ENCODE results near the gene MIPOL1. TPM values are rescaled to one million over a fixed set of nuclear protein-coding genes. Genes with fewer than 3 reads are reported as not detected.
"Not testable (repeated sequence)": the region's sequence is repeated elsewhere in the genome, so short reads cannot be mapped to it uniquely, and the experiment has no call there.

MIPOL1 gene
- total RNA-seq, 2 donors from 2014 or later, result 0.46 to 0.50 TPM

- DNase-seq (no peak), ATAC-seq (replicated peaks in 1 of 2) (no peak)
- peaks cover 7 to 8% of the 10 kb centered on the region in 2 donors for H3K9me3 Mint-ChIP-seq
- H3K4me3 Mint-ChIP-seq, result no peak overlapping the region
- H3K27ac Mint-ChIP-seq, result no peak overlapping the region
- H3K36me3 Mint-ChIP-seq (ENCODE audit: insufficient read depth in 2 of 2), result peaks cover 3 to 5% of the 10 kb centered on the region in 2 donors
- no peaks in the 10 kb centered on the region for H3K27me3 Mint-ChIP-seq (ENCODE audit: low read depth)
- H3K4me1 Mint-ChIP-seq (ENCODE audit: low read depth), result no peaks in the 10 kb centered on the region
Observed at GRCh38 chr14:37221073-37221472, 23.3 kb downstream of the MIPOL1 start.

DNA sequence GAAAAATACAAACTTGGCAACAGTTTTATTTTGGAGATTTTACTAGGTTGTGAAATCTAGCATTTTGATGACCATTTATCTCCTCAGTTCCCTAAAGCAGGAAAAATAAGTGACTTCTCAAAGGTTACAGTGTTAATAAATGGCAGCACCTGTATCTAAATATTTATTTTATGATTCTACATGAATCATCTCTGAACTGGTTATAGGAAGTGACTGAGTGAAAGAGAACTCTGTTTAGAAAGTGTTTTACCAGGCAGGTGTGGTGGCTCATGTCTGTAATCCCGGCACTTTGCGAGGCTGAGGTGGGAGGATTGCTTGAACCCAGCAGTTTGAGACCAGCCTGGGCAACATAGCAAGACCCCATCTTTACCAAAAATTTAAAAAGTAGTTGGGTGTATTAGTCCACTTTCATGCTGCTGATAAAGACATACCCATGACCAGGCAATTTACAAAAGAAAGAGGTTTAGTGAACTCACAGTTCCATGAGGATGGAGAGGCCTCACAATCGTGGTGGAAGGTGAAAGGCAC lies 26.3 kb downstream of the MIPOL1 start:
- ATAC-seq (replicated peaks in 1 of 2) (no peak), DNase-seq (no peak)
- Mint-ChIP-seq H3K36me3 (ENCODE audit: insufficient read depth in 2 of 2) (peaks cover 3 to 5% of the 10 kb centered on the region in 2 donors), H3K4me1 (ENCODE audit: low read depth) (no peaks in the 10 kb centered on the region), H3K27ac (no peak overlapping the region), H3K27me3 (ENCODE audit: low read depth) (no peaks in the 10 kb centered on the region), H3K4me3 (no peak overlapping the region), H3K9me3 (peaks cover 7 to 10% of the 10 kb centered on the region in 2 donors)

- ATAC-seq (replicated peaks in 1 of 2); H3K27ac Mint-ChIP-seq; H3K36me3 Mint-ChIP-seq (ENCODE audit: insufficient read depth in 2 of 2); H3K4me1 Mint-ChIP-seq (ENCODE audit: low read depth); DNase-seq; H3K4me3 Mint-ChIP-seq; H3K27me3 Mint-ChIP-seq (ENCODE audit: low read depth); H3K9me3 Mint-ChIP-seq: not testable (repeated sequence)
Observed at GRCh38 chr14:37225668-37226067, 27.9 kb downstream of the MIPOL1 start.

DNA sequence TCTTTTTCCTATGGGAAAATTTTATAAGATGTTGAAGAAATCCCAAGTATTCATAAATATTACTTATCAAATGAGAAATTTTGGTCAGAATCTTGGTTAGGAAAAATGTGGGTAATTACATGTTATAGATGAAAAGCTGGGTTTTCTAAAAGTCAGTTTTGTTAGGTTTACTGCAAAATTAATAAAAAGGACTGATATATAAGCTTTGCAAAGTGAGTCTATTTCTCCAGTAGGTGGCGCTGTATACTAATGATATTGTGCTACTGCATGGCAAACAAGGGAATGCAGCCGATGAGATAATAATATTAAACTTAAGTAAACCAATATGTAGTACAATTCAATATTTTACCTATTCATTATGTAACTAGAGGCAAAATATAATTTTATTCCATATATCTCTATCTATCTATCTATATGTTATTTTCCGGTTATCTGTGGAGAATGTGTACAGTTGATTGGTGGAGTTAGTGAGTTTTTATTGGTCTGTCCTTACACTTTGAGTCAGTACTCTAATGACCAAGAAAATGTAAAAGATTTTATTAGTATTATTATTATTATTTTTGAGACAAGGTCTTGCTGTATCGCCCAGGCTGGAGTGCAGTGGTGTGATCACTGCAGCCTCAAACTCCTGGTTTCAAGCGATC lies 32.9 kb downstream of the MIPOL1 start:
- no peak overlapping the region for H3K4me3 Mint-ChIP-seq
- peaks cover 2 to 3% of the 10 kb centered on the region in 2 donors for H3K36me3 Mint-ChIP-seq (ENCODE audit: insufficient read depth in 2 of 2)
- H3K27me3 Mint-ChIP-seq (ENCODE audit: low read depth), result no peaks in the 10 kb centered on the region
- no peaks in the 10 kb centered on the region for H3K4me1 Mint-ChIP-seq (ENCODE audit: low read depth)
- no peak overlapping the region for H3K27ac Mint-ChIP-seq
- peaks cover 2 to 5% of the 10 kb centered on the region in 2 donors for H3K9me3 Mint-ChIP-seq
- DNase-seq (peak in 1 of 2 donors; percentile 10), ATAC-seq (replicated peaks in 1 of 2) (no peak)

- Mint-ChIP-seq H3K27ac (no peak overlapping the region), H3K4me3 (no peak overlapping the region), H3K27me3 (ENCODE audit: low read depth) (no peaks in the 10 kb centered on the region), H3K9me3 (no peaks in the 10 kb centered on the region), H3K36me3 (ENCODE audit: insufficient read depth in 2 of 2) (no peaks in the 10 kb centered on the region), H3K4me1 (ENCODE audit: low read depth) (no peaks in the 10 kb centered on the region)
- no peak for ATAC-seq (replicated peaks in 1 of 2)
- peak in 1 of 2 donors; percentile 9 for DNase-seq
Observed at GRCh38 chr14:37232907-37233481, 35.3 kb downstream of the MIPOL1 start.

GRCh38 chr14:37234222-37234621 lies 36.5 kb downstream of the MIPOL1 start:
- H3K4me3 Mint-ChIP-seq, result no peak overlapping the region
- H3K4me1 Mint-ChIP-seq (ENCODE audit: low read depth), result no peaks in the 10 kb centered on the region
- DNase-seq (no peak), ATAC-seq (replicated peaks in 1 of 2) (no peak)
- H3K36me3 Mint-ChIP-seq (ENCODE audit: insufficient read depth in 2 of 2), result no peaks in the 10 kb centered on the region
- no peak overlapping the region for H3K27ac Mint-ChIP-seq
- H3K27me3 Mint-ChIP-seq (ENCODE audit: low read depth), result no peaks in the 10 kb centered on the region
- no peaks in the 10 kb centered on the region for H3K9me3 Mint-ChIP-seq

- H3K4me1 Mint-ChIP-seq (ENCODE audit: low read depth); H3K27me3 Mint-ChIP-seq (ENCODE audit: low read depth); H3K36me3 Mint-ChIP-seq (ENCODE audit: insufficient read depth in 2 of 2); ATAC-seq (replicated peaks in 1 of 2); DNase-seq; H3K4me3 Mint-ChIP-seq; H3K27ac Mint-ChIP-seq; H3K9me3 Mint-ChIP-seq: not testable (repeated sequence)
Observed at GRCh38 chr14:37236044-37236443, 38.3 kb downstream of the MIPOL1 start.

- DNase-seq (no peak), ATAC-seq (replicated peaks in 1 of 2) (no peak)
- Mint-ChIP-seq H3K4me3 (no peak overlapping the region), H3K27ac (no peak overlapping the region), H3K36me3 (ENCODE audit: insufficient read depth in 2 of 2) (no peaks in the 10 kb centered on the region), H3K27me3 (ENCODE audit: low read depth) (no peaks in the 10 kb centered on the region), H3K4me1 (ENCODE audit: low read depth) (no peaks in the 10 kb centered on the region), H3K9me3 (no peaks in the 10 kb centered on the region)
Observed at GRCh38 chr14:37237094-37237493, 39.4 kb downstream of the MIPOL1 start.

- Mint-ChIP-seq H3K27ac (no peak overlapping the region), H3K4me3 (no peak overlapping the region), H3K36me3 (ENCODE audit: insufficient read depth in 2 of 2) (no peaks in the 10 kb centered on the region), H3K27me3 (ENCODE audit: low read depth) (no peaks in the 10 kb centered on the region), H3K4me1 (ENCODE audit: low read depth) (no peaks in the 10 kb centered on the region), H3K9me3 (no peaks in the 10 kb centered on the region)
- DNase-seq (no peak), ATAC-seq (replicated peaks in 1 of 2) (no peak)
Observed at GRCh38 chr14:37237735-37238200, 40.0 kb downstream of the MIPOL1 start.

DNA sequence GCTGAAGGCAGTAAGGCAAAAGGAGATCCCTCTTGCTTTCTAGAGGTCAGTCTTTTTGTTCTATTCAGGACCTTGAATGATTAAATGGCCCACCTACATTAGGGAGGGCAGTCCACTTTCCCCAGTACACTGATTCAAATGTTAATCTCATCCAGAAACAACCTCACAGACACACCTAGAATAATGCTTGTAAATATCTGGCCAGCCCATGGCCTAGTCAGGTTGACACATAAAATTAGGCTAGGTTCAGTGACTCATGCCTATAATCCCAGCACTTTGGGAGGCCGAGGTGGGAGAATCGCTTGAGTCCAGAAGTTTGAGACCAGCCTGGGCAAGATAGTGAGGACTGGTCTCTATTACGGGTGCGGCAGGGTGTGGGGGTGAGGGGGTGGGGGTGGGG lies 43.5 kb downstream of the MIPOL1 start:
- no peaks in the 10 kb centered on the region for H3K27me3 Mint-ChIP-seq (ENCODE audit: low read depth)
- H3K4me3 Mint-ChIP-seq, result no peak overlapping the region
- H3K9me3 Mint-ChIP-seq, result no peaks in the 10 kb centered on the region
- ATAC-seq (replicated peaks in 1 of 2), result no peak
- no peak for DNase-seq
- H3K27ac Mint-ChIP-seq, result no peak overlapping the region
- H3K4me1 Mint-ChIP-seq (ENCODE audit: low read depth), result no peaks in the 10 kb centered on the region
- no peaks in the 10 kb centered on the region for H3K36me3 Mint-ChIP-seq (ENCODE audit: insufficient read depth in 2 of 2)

- Mint-ChIP-seq H3K9me3 (no peaks in the 10 kb centered on the region), H3K27ac (no peak overlapping the region), H3K4me3 (no peak overlapping the region), H3K4me1 (ENCODE audit: low read depth) (no peaks in the 10 kb centered on the region), H3K36me3 (ENCODE audit: insufficient read depth in 2 of 2) (no peaks in the 10 kb centered on the region), H3K27me3 (ENCODE audit: low read depth) (no peaks in the 10 kb centered on the region)
- peak in 1 of 2 donors; percentile 2 for DNase-seq
- ATAC-seq (replicated peaks in 1 of 2), result no peak
Observed at GRCh38 chr14:37246427-37246829, 48.7 kb downstream of the MIPOL1 start.

DNA sequence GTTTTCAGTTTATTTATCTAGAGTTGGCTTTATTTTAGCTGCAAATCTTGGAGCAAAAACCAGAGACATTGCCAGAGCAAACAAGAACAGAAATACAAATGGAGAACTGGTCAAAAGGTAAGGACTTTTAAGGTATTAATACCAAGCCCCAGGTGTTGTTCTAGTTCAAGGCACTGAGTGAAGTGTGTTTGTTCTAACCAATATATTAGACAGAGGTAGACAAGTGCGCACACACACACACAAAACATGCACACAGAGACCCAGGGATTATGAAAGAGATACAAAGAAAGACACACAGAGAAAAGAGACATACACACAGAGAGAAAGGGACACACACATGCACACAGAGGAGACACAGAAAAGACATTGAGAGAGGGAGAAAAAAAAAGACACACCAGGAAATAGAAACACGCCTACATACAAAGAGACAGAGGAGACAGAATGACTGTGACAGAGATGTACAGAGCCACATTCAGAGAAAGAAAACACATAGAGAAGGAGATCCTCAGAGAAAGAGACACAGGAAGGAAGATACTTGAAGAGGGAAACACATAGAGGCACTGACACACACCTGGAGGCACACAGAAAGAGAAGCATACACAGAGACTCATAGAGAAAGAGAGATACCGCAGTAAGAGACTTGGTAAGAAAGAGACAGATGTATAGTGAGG lies 50.2 kb downstream of the MIPOL1 start:
- Mint-ChIP-seq H3K36me3 (ENCODE audit: insufficient read depth in 2 of 2) (no peaks in the 10 kb centered on the region), H3K4me3 (no peak overlapping the region), H3K27me3 (ENCODE audit: low read depth) (no peaks in the 10 kb centered on the region), H3K27ac (no peak overlapping the region), H3K4me1 (ENCODE audit: low read depth) (no peaks in the 10 kb centered on the region), H3K9me3 (no peaks in the 10 kb centered on the region)
- ATAC-seq (replicated peaks in 1 of 2), result no peak
- no peak for DNase-seq

DNA sequence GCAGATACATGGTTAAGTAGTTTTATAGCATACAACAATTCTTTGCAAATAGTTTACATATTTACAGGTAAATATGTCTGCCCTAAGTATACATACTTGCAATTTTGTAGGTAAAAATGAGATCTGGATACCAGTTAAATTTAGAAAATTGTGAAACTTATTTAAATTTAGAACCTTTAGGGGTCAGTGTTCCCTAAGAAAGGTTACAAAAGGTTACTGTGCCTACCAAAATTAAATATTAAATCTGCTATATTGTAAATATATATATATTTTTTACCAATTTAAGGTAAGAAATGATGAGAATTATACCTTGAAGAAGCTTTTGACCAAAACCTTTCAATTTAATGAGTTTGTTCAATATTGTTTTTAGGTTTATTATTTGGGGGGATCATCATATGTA lies 54.0 kb downstream of the MIPOL1 start:
- Mint-ChIP-seq H3K9me3 (no peaks in the 10 kb centered on the region), H3K36me3 (ENCODE audit: insufficient read depth in 2 of 2) (no peaks in the 10 kb centered on the region), H3K27ac (no peak overlapping the region), H3K27me3 (ENCODE audit: low read depth) (no peaks in the 10 kb centered on the region), H3K4me3 (no peak overlapping the region), H3K4me1 (ENCODE audit: low read depth) (no peaks in the 10 kb centered on the region)
- ATAC-seq (replicated peaks in 1 of 2) (no peak), DNase-seq (no peak)

All from activated T-cell treated with anti-CD3 and anti-CD28 coated beads, Interleukin-2, amount 50 U/mL, for 72 hours (primary cell).